Activated CD4-positive, alpha-beta T cell treated with anti-CD3 and anti-CD28 coated beads, Interleukin-2, amount 50 U/mL, for 16 hours (primary cell): Measurements from ENCODE around the gene OSBPL10.

Experiments used
- DNase-seq: peaks from one replicate; pipeline ENCODE4 v3.0.0-alpha.2; 2020

OSBPL10 gene

GRCh38 chr3:31958701-31959152 is 22.3 kb downstream of the OSBPL10 start:
- no peak for DNase-seq

GRCh38 chr3:31957106-31957505 is 24.0 kb downstream of the OSBPL10 start:
- no peak for DNase-seq

- DNase-seq = no peak
Observed at GRCh38 chr3:31955581-31955980, 25.5 kb downstream of the OSBPL10 start.

- no peak for DNase-seq
Observed at GRCh38 chr3:31953636-31954035, 27.4 kb downstream of the OSBPL10 start.

GRCh38 chr3:31953091-31953490 is 28.0 kb downstream of the OSBPL10 start:
- no peak for DNase-seq

GRCh38 chr3:31952205-31952604 is 28.9 kb downstream of the OSBPL10 start:
- no peak for DNase-seq

- no peak for DNase-seq
Observed at GRCh38 chr3:31948280-31948679, 32.8 kb downstream of the OSBPL10 start.

GRCh38 chr3:31947671-31948091 is 33.4 kb downstream of the OSBPL10 start:
- no peak for DNase-seq

GRCh38 chr3:31947162-31947561 is 33.9 kb downstream of the OSBPL10 start:
- DNase-seq = no peak

- DNase-seq = no peak
Observed at GRCh38 chr3:31946484-31947081, 34.5 kb downstream of the OSBPL10 start.

GRCh38 chr3:31945738-31946052 is 35.4 kb downstream of the OSBPL10 start:
- no peak for DNase-seq

GRCh38 chr3:31943041-31943440 is 38.0 kb downstream of the OSBPL10 start:
- no peak for DNase-seq

- no peak for DNase-seq
Observed at GRCh38 chr3:31942446-31942845, 38.6 kb downstream of the OSBPL10 start.

GRCh38 chr3:31937225-31937624 is 43.8 kb downstream of the OSBPL10 start:
- no peak for DNase-seq

GRCh38 chr3:31936420-31937060 is 44.5 kb downstream of the OSBPL10 start:
- no peak for DNase-seq

GRCh38 chr3:31934866-31935265 is 46.2 kb downstream of the OSBPL10 start:
- no peak for DNase-seq

GRCh38 chr3:31934018-31934417 is 47.0 kb downstream of the OSBPL10 start:
- no peak for DNase-seq

GRCh38 chr3:31932990-31933389 is 48.1 kb downstream of the OSBPL10 start:
- no peak for DNase-seq

- no peak for DNase-seq
Observed at GRCh38 chr3:31929826-31930502, 51.1 kb downstream of the OSBPL10 start.

GRCh38 chr3:31927811-31928210 is 53.3 kb downstream of the OSBPL10 start:
- no peak for DNase-seq

- DNase-seq = no peak
Observed at GRCh38 chr3:31926543-31926942, 54.5 kb downstream of the OSBPL10 start.

- DNase-seq = no peak
Observed at GRCh38 chr3:31925271-31925630, 55.8 kb downstream of the OSBPL10 start.

- no peak for DNase-seq
Observed at GRCh38 chr3:31924610-31925270, 56.3 kb downstream of the OSBPL10 start.

- no peak for DNase-seq
Observed at GRCh38 chr3:31922962-31923361, 58.1 kb downstream of the OSBPL10 start.
